HG02870 (cell line): Measurements from ENCODE around the gene SNX30.
A peak's percentile ranks its signal among the peaks of the same experiment; 100 is the strongest.

Experiments
- ATAC-seq: cut with Tn5 transposase; IDR thresholded peaks from one replicate; pipeline ENCODE4 v1.9.1; 2021; ENCODE audit warnings: mild to moderate bottlenecking, moderate library complexity; ENCODE audit not compliant: unreplicated experiment

Gene SNX30

DNA sequence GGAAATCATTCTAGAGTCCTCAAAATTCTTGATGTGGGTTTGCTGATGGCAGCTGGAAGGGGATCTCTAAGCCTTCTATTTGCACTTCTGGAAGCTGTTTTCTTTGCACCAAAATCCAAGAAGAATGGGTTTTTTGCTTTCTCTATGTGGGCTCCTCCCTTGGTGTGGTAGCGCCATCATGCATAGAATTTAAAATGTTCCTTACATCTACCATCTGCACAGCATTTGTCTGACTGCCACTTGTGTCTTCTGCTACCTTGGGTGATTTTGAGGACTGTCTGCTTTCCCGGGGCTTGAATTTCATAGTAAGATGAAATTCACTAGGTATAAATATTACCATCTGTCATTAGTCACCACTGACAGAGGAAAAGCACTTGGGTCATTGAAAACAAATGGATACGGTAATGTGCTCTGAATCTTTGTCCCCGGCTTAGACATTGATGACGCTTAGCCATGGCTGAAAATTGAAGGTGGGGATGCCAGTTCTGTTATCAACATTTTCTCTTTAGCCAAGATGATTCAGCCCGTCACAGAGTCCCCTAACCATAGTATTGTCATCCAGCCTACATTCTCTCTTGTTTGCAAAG is 30.0 kb downstream of the SNX30 start:
- ATAC-seq, result no peak

DNA sequence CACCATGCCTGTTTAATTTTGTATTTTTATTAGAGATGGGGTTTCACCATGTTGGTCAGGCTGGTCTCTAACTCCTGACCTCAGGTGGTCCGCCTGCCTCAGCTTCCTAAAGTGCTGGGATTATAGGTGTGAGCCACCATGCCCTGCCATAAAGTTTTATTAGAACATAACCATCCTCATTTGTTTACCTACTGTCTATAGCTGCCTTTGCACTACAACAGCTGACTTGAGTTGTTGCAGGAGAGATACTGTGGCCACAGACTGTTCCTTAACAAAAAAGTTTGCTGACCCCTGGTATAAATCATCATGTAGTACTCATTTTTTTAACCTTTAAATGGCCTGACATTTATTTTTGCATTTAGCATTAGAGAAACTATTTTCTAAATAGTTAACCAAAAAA is 31.7 kb downstream of the SNX30 start:
- no peak for ATAC-seq

DNA sequence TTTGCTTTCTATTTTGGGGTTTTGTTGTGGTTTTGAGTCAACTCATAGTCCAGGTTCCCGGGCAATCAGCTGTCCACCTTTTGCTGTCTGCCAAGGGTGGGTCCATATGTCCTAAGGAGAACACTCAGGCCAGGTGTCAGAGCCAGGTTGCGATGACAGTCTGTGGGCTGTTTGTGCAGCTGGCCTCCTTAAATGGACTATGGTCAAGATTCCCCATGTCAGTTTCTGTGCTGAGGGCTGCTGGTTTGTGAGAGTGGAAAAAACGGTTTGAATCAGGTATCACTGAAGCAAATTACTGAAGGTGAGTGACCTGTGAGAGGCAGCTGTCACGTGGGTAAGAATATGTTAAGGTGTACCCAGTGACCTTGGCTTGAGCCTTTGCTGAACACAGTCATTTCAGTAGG is 33.0 kb downstream of the SNX30 start:
- no peak for ATAC-seq

DNA sequence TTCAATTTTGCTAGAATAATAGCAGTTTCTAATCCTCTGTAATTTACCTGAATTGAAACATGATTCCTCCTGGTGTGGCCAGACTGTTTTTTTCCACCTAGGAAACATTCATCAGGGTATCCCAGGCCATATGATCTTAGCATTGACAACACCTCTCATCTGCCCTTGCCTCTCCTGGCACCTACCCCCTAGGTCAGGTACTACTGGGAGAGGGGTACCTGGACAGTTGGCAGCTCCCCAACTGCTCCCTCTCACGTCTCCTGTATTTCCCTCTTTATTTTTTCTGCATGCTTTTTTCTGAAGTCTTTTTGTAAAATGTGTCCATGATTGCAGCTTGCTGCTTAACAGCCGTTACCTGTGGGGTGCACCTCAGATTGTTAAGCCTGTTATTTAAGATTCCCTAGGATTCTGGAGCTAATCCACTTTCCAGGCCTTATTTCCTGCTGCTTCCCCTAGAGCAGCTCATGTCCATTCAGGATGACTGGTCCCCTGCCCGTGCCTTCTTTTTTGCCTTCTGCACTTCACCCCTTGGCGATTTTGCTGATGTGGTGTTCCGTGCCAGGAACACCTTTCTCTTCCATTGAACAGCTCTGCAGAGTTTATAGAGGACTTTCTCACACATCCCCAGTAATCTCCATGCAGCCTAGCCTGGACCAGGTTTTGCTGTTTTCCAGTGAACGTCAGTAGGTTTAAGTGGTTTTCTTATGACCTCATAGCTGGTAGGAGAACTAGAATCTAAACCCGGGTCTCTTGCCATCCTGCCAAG is 33.6 kb downstream of the SNX30 start:
- no peak for ATAC-seq

DNA sequence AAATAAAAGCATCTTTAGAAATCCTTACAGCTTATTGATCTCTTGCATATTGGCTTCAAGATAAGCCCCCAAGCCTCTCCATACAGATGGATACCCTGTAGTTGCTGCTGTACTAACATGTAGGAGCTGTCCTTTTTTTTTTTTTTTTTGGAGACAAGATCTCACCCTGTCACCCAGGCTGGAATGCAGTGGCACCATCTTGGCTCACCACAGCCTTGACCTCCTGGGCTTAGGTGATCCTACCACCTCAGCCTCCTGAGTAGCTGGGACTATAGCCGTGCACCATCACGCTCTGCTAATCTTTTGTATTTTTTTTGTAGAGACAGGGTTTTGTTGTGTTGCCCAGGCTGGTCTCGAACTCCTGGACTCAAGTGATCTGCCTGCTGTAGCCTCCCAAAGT is 35.4 kb downstream of the SNX30 start:
- ATAC-seq, result no peak

DNA sequence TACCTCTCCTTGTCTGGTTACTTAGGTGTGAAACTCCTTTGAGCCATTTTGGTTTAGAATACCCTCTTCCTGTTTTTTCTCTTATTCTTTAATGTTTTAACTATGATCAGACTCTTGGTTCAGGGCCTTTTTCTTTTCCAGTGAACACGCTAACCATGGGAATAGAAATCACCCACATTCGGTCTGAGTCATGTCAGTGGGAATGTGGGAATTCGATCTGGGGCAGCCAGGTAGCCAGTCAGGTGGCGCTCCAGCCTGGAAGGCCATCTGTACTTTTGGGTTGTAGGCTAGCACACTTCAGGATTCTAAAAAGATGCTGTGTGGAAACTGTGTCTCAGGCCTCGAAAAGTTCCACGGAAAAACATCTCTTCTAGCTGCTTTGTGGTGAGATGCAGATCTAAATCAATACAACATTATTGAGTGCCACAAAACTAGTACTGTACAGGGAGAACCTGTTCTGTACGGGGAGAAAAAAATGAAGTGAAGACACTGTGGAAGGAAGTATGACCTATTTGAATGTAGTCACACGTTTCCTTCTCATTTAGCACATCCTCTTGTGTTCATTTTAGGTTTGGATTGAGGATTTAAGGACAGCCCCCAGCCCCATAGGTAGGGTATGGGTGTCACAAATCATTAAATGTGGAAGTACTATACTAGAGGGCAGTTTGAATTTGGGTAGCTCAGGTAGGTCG is 36.4 kb downstream of the SNX30 start:
- no peak for ATAC-seq

DNA sequence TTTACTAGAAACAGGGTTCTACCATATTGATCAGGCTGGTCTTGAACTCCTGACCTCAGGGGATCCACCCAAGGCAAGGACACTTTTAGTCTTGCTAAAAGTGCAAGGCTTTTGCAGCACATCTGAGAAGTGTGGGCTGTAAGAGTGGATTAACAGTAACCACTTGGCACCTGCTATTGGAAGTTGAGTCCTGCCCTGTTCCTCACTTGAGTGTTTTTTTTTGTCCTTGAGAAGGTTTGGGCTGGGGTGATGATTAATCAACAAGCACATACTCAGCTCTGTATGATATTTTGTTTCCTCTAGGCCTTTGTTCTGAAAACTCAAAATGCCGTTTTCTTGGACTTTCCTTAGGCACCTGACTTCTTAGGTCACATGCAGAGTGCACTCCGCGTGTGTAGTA is 37.4 kb downstream of the SNX30 start:
- ATAC-seq, result no peak

DNA sequence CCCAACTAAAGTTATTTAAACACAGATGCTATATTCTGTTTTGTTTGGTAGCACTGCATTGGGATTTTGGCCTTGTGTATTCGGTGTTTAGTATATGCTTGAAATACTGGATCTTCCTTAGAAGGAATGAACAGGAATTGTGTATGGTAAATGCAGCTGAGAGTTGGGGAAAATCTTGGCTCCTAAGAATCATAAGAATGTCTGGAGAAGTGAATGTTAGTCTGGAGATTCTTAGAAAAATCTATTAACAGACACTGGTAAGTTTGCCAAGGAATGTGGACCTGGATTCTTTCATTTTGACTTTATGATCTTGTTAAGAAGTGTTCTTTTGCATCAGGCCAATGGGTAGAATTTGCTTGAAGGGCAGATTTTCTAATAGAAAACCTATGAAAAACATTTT is 38.9 kb downstream of the SNX30 start:
- ATAC-seq, result no peak

DNA sequence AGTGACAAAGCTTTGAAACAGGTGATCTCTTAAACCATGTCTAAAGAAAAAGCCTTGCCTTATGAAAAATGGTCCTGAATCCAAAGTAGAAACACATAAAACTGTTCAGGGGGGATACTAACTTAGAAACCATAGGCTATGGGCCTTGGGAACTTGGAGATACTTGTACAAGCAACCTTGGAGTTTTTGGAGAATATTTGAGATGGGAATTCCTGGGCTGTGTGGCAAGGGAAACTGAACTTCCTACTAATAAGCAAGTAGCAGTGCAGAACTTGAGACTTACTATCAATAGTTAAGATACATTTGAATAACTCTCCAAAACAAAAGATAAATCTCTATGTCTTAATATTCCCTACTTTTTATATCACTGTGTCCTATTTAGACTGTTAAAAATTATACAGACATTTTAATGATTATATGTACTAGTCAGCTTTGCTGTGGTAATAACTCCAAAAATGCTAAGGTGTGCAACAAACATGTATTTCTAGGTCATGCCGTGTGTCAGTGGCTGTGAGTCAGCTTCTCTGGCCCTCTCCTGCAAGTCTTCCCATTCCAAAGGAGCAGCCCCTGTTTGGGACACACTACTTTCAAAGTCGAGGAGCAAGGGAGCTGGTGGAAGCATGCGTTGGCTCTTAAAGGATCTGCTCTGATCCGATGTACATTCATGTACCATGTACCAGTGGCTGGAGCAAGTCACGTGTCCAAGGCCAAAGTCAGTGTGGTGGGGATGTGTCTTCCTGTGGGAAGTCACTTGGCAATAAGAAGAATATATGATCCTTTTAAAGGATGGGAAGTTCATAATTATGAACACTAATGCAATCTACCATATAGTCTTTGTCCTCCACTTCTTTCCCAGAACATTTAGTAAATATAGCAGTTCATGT is 39.6 kb downstream of the SNX30 start:
- ATAC-seq, result no peak

DNA sequence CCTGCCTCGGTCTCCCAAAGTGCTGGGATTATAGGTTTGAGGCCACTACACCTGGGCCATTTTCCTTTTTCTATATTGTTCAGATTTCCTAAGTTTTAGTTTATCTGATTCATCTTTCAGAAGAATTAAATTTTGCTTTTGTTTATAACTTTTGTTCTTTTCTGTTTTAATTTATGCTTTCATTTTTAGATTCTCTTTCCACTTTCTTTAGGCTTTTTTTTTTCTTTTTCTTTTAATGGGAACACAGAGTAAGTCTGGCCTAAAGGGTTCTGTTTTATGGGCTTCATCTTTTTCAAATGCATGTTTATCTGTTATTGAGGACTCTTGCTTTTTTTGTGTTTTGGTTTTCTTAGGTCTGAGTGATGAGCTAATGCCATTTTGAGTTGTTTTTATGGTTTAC is 42.1 kb downstream of the SNX30 start:
- no peak for ATAC-seq

DNA sequence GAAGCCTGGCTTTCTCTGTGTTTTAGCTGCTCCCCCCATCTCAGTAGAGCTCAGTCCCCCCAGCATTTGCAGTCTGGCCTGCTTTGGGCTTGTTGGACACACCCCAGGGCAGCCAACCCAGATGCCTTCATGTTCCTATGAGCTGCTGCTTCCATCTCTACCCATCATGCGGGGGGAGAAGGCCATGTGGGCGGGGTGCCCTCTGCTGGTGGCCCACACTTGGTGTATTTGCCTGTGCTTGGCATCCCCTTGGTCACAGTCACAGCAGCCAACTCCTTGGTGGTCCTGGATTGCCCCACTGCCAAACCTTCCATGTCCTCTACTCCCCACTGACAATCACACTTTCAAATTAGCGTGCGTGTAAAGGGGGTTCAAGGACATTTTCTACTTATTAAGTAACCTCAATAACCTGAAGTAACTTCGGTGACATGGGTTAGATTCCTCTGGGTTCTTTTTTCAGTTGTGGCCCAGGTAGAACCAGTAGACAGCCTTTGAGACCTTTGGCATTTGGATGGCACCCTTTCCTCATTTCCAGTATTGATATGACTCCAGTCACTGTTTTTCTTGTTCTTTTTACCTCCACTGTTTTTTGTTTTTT is 42.8 kb downstream of the SNX30 start:
- ATAC-seq, result peak; percentile 48

DNA sequence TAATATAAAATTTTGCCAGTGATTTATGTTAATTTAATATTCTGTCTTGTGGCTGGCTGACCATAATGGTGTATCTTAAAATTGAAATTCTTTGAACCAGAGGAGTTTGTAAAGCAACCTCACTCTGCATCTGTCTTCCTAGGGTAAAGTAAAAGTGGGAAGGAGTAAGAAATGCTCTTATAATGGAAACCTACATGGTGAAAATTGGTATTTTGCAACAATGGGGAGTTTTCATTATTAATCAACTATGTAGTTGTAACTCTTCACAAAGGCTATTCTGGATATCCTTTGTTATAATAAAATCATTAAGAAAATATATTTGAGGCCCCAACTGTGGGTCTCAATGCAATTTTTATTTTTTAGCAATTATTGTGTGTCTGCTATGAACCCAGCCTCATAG is 44.2 kb downstream of the SNX30 start:
- no peak for ATAC-seq

DNA sequence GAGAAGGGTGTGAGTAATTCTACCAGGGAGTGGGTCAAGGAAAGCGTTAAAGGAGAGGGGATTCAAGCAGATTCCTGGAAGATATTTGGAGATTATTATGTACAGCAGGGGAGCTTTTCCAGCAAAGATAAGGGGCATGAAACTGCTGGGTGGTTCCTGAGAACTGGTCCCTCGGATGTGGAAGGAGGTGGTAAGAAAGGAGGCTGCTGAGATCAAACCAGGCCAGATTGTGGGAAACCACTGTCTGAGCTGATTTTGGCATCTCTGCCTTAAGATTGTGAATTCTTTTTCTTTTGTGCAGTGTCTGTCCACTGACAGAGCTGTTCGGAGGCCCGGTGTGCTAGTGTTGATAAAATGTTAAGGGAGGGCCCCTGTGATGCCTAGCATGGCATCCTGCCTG is 45.4 kb downstream of the SNX30 start:
- no peak for ATAC-seq

DNA sequence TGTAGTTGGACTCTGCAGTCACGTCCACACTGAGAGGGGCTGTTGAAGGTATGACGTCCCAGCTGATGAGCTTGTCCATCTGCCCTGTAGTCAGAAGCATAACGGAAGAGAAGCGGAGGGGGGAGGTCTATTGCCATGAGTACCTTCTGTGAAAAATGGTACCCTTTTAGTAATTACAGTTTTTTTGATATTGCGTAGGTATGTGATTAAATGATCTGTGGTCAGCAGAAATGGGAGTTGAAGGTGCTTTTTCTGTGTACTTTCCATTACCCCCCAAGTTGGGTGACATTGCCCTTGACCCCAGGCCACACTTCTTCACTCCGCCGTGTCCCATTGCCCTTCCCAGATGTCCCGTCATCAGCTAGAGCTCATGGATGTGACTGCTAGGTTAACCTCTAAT is 45.9 kb downstream of the SNX30 start:
- no peak for ATAC-seq

DNA sequence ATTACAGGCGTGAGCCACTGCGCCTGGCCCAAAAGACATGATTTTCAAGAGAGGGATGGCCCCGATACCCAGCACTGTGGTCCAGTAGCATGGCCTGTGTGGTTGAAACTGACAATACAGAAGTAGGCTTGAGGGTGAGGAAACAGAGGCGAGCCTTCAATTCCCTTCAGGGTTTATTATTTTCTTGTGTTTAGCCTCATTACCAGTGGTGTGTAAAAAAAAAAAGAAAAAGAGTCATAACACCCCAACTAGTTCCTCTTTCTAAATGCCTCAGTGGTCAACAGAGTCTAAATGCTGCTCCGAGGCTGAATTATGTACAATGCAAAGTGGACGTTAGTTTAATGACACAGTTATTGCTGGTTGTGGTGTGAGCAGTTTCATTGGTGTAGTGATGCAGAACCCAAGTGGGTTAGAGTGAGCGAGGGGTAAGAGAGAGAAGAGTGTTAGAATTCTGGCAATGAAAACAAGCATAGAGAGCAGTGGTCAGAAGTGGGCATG is 58.8 kb downstream of the SNX30 start:
- ATAC-seq, result peak; percentile 99

DNA sequence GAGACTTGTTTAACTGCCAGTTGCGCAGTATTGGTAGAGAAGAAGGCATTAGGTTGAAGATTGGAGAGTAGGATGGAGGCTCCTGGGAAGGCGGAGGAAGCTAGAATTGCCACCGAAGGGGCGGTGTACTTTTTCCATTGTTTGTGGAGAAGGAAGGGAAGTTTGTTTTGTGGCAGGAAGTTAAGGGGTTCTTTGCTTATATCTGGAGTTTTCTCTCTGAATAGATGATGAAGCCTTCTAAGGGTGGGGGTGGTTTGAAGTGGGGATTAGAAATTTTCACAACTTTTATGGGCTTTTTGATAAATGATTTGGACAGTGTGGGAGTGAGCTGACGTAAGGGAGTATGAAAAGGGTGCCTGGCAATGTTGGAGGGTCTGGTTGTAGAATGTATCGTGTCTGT is 59.3 kb downstream of the SNX30 start:
- ATAC-seq, result no peak

DNA sequence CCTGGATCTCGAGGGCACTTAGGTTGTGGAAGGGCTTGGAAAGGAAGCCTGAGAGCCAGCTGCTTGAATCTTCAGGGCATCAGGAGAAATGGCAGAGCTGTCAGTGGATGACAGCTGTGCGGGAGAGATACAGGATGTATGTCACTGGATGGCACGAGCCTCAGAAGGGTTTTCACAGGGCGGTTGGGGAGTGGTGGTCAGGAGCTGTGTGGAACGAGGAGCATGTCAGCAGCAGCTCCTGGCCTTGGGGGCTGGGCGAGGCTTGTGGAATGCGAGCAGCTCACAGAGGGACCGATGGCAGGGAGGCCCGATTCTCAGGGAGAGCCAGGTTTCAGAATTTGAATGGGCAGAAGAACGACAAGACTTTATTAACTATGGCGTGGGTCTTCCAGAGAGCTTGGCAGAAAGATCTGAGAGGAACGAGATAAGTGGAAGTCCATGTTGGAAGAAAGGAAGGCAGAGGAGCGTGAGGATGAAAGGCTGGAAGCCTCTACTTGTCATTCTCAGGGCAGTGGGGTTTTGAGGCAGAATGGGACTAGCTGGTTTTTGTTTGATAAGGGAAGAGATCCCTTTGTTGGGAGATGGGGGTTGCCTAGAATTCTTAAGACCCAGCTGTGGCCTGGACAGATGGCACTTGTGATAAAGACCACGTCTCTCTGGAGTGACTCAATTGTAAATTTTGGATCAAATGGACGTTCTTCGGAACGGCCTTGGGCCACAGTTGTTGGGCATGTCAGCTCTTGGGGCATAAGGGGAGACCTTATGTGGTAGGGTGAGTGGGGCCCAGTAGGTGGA is 60.3 kb downstream of the SNX30 start:
- no peak for ATAC-seq

DNA sequence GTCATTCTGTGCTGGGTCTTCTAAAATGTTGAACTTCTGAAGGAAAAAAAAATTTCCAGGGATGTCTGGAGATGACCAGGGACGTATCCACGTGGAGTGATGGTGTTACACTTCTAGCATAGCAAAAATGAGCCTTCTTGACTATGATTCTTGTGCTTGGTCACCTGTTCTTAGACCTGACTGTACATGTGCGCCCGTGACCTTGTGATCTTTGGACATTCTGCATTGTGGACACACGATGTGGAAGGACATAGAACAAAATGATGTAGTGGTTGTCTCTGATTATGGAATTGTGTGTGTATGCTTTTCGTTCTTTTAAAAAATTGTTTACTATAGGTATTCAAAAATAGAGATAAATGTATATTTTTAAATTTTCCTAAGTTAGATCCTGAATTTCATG is 61.0 kb downstream of the SNX30 start:
- no peak for ATAC-seq

DNA sequence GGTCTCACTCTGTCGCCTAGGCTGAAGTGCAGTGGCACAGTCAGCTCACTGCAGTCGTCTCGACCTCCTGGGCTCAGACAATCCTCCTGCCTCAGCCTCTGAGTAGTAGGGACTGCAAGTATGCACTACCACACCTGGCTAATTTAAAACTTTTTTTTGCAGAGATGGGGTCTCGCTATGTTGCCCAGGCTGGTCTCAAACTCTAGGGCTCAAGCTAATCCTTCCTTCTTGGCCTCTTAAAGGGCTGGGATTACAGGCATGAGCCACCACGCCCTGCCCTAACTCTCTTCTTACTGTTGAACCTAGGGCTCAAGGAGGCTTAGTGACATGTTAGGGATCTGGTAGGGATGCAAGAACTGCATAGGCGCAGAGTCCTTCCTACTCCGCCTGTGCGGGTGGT is 65.3 kb downstream of the SNX30 start:
- ATAC-seq, result no peak

DNA sequence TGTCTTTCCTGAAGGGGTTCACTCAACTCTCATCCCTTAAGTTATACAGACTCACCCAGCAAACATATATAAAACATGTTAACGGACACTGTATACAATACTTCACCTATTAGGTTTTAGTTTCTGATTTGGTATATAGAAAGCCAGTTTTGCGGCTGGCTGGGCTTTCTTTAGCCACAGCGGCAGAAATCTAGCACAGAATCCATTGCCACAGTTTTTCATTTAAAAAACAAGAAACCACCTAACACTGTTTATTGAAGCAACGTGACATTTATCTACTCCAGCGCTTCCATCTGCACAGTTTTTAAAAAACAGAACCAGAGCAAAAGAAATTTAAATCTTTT is 67.3 kb downstream of the SNX30 start:
- peak; percentile 57 for ATAC-seq
